ENCODE results near the gene SLIT3. TPM values are rescaled to one million over a fixed set of nuclear protein-coding genes. Genes with fewer than 3 reads are reported as not detected.

Gene SLIT3
- total RNA-seq, 3 donors from 2014 or later (not counting 1 experiment from before 2014, with no cell fraction given) = 0.34 to 0.80 TPM; not detected in 1

GRCh38 chr5:168951769-168952168 lies 349.2 kb downstream of the SLIT3 start:
- TF ChIP-seq CTCF (IDR thresholded peaks at IDR 0.05) = no peak
- no peaks in the 10 kb centered on the region for H3K9me3 ChIP-seq (ENCODE audit: control insufficient read depth, insufficient read depth, low read length)
- Mint-ChIP-seq H3K4me3 (no peak overlapping the region), H3K27ac (no peak overlapping the region), H3K36me3 (no peaks in the 10 kb centered on the region), H3K9me3 (no peaks in the 10 kb centered on the region), H3K27me3 (ENCODE audit: low read depth in 2 of 2) (no peaks in the 10 kb centered on the region), H3K4me1 (no peaks in the 10 kb centered on the region)
- 95% methylated on average over 4 of the region's 5 CpGs for WGBS (ENCODE audit: insufficient coverage)
- no peaks in the 10 kb centered on the region for H3K27me3 ChIP-seq (ENCODE audit: control insufficient read depth, insufficient read depth, low read length)
- H3K4me3 ChIP-seq (ENCODE audit: low read length) = no peak overlapping the region
- intact Hi-C loops (cut with micrococcal nuclease) = no loop called here
- H3K4me1 ChIP-seq (ENCODE audit: control insufficient read depth, insufficient read depth, low read length) = no peaks in the 10 kb centered on the region
- ATAC-seq = no peak
- H3K36me3 ChIP-seq (ENCODE audit: control insufficient read depth, insufficient read depth, low read length) = no peaks in the 10 kb centered on the region
- H3K27ac ChIP-seq (ENCODE audit: low read length) = no peak overlapping the region
- DNase-seq = no peak

GRCh38 chr5:168951356-168951755 lies 349.6 kb downstream of the SLIT3 start:
- intact Hi-C loops (cut with micrococcal nuclease) = no loop called here
- ATAC-seq = no peak
- Mint-ChIP-seq H3K4me3 (no peak overlapping the region), H3K4me1 (no peaks in the 10 kb centered on the region), H3K36me3 (no peaks in the 10 kb centered on the region), H3K27me3 (ENCODE audit: low read depth in 2 of 2) (no peaks in the 10 kb centered on the region), H3K9me3 (no peaks in the 10 kb centered on the region), H3K27ac (no peak overlapping the region)
- Histone ChIP-seq H3K9me3 (ENCODE audit: control insufficient read depth, insufficient read depth, low read length) (no peaks in the 10 kb centered on the region), H3K36me3 (ENCODE audit: control insufficient read depth, insufficient read depth, low read length) (no peaks in the 10 kb centered on the region), H3K4me3 (ENCODE audit: low read length) (no peak overlapping the region), H3K27me3 (ENCODE audit: control insufficient read depth, insufficient read depth, low read length) (no peaks in the 10 kb centered on the region), H3K4me1 (ENCODE audit: control insufficient read depth, insufficient read depth, low read length) (no peaks in the 10 kb centered on the region), H3K27ac (ENCODE audit: low read length) (no peak overlapping the region)
- WGBS (ENCODE audit: insufficient coverage) = 63% methylated on average over 1 of the region's 1 CpG
- TF ChIP-seq CTCF (IDR thresholded peaks at IDR 0.05) = no peak
- no peak for DNase-seq

GRCh38 chr5:168950241-168950951 lies 350.5 kb downstream of the SLIT3 start:
- WGBS (ENCODE audit: insufficient coverage) = 84% methylated on average over 6 of the region's 7 CpGs
- DNase-seq = no peak

More at GRCh38 chr5:168950241-168950951, 350.5 kb downstream of the SLIT3 start:
- no peaks in the 10 kb centered on the region for H3K4me1 ChIP-seq (ENCODE audit: control insufficient read depth, insufficient read depth, low read length)
- no peaks in the 10 kb centered on the region for H3K36me3 Mint-ChIP-seq
- no peak for TF ChIP-seq CTCF (IDR thresholded peaks at IDR 0.05)
- no peaks in the 10 kb centered on the region for H3K9me3 ChIP-seq (ENCODE audit: control insufficient read depth, insufficient read depth, low read length)
- no peak for ATAC-seq
- no peaks in the 10 kb centered on the region for H3K9me3 Mint-ChIP-seq
- intact Hi-C loops (cut with micrococcal nuclease) = no loop called here
- H3K27me3 ChIP-seq (ENCODE audit: control insufficient read depth, insufficient read depth, low read length) = no peaks in the 10 kb centered on the region
- no peak overlapping the region for H3K4me3 Mint-ChIP-seq
- no peak overlapping the region for H3K27ac Mint-ChIP-seq
- no peak overlapping the region for H3K27ac ChIP-seq (ENCODE audit: low read length)
- no peaks in the 10 kb centered on the region for H3K4me1 Mint-ChIP-seq
- no peak overlapping the region for H3K4me3 ChIP-seq (ENCODE audit: low read length)
- no peaks in the 10 kb centered on the region for H3K36me3 ChIP-seq (ENCODE audit: control insufficient read depth, insufficient read depth, low read length)
- H3K27me3 Mint-ChIP-seq (ENCODE audit: low read depth in 2 of 2) = no peaks in the 10 kb centered on the region

All from natural killer cell (primary cell).